Measurements from ENCODE around the gene TIGIT.

The TIGIT gene

DNA sequence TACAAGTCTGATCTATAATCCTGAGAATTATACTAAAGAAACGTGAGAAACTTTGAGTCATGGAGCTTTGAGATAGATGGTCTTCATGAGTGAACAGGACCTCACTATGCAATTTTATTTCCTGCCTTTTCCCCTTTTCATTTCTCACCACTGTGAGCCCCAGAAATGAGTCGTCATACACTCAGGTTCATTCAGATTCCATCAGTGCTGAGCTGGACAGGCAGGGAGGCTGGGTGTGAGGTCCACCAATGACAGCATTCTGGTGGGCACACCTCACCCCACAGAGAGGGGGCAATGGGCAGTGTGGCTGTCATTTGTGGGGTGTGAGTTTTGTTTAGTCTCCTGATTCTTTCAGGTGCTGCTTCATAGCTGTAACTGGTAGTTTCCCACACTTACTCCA, 16.9 kb downstream of the TIGIT start:
- Histone ChIP-seq H3K36me3 (ENCODE audit: insufficient read depth, low read length) (no peaks in the 10 kb centered on the region), H3K79me2 (ENCODE audit: control insufficient read depth, insufficient read depth, low read length, unreplicated experiment) (no peaks in the 10 kb centered on the region), H3K4me1 (ENCODE audit: control insufficient read depth, insufficient read depth, low read length, unreplicated experiment) (no peaks in the 10 kb centered on the region), H2AFZ (ENCODE audit: low read length, unreplicated experiment) (no peak overlapping the region), H3K27ac (ENCODE audit: low read depth, low read length) (no peak overlapping the region), H3K27me3 (ENCODE audit: insufficient read depth, low read length) (peaks cover 10% of the 10 kb centered on the region; the same call in 1 of the 2 replicates), H3K4me3 (ENCODE audit: low read depth, low read length) (no peak overlapping the region)

GRCh38 chr3:114313426-114313825, 19.6 kb downstream of the TIGIT start:
- H3K27me3 ChIP-seq (ENCODE audit: insufficient read depth, low read length): no peaks in the 10 kb centered on the region
- H3K79me2 ChIP-seq (ENCODE audit: control insufficient read depth, insufficient read depth, low read length, unreplicated experiment): no peaks in the 10 kb centered on the region
- H3K4me3 ChIP-seq (ENCODE audit: low read depth, low read length): no peak overlapping the region
- no peak overlapping the region for H3K27ac ChIP-seq (ENCODE audit: low read depth, low read length)
- no peaks in the 10 kb centered on the region for H3K4me1 ChIP-seq (ENCODE audit: control insufficient read depth, insufficient read depth, low read length, unreplicated experiment)
- no peak overlapping the region for H2AFZ ChIP-seq (ENCODE audit: low read length, unreplicated experiment)
- no peaks in the 10 kb centered on the region for H3K36me3 ChIP-seq (ENCODE audit: insufficient read depth, low read length)

GRCh38 chr3:114314282-114314681, 20.5 kb downstream of the TIGIT start:
- H3K36me3 ChIP-seq (ENCODE audit: insufficient read depth, low read length): no peaks in the 10 kb centered on the region
- H3K79me2 ChIP-seq (ENCODE audit: control insufficient read depth, insufficient read depth, low read length, unreplicated experiment): no peaks in the 10 kb centered on the region

DNA sequence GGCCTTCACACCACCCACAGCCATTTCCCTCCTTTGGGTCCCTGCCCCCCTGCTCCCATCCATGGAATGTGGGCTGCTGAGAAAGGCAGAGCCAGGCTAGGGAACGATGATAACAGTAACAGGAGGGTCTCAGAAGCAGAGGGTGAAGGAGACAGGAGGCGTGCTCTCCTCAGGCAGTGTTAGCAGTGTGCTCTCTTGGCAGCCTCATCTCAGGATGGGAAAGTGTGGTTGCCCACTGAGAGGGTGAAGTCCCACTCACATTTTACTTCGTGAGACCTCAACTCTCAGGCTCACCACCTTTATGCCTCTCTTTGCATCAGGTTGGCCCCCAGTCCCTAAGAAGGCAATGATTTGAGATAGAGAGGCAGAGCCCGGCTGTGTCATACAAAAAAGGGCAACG, 24.5 kb downstream of the TIGIT start:
- Histone ChIP-seq H3K79me2 (ENCODE audit: control insufficient read depth, insufficient read depth, low read length, unreplicated experiment) (no peaks in the 10 kb centered on the region), H2AFZ (ENCODE audit: low read length, unreplicated experiment) (no peak overlapping the region), H3K4me3 (ENCODE audit: low read depth, low read length) (no peak overlapping the region)

More at GRCh38 chr3:114314282-114314681, 20.5 kb downstream of the TIGIT start:
- H3K27ac ChIP-seq (ENCODE audit: low read depth, low read length): no peak overlapping the region
- peaks cover 5% of the 10 kb centered on the region for H3K4me1 ChIP-seq (ENCODE audit: control insufficient read depth, insufficient read depth, low read length, unreplicated experiment)
- no peaks in the 10 kb centered on the region for H3K27me3 ChIP-seq (ENCODE audit: insufficient read depth, low read length)
- no peak overlapping the region for H2AFZ ChIP-seq (ENCODE audit: low read length, unreplicated experiment)
- H3K4me3 ChIP-seq (ENCODE audit: low read depth, low read length): no peak overlapping the region

DNA sequence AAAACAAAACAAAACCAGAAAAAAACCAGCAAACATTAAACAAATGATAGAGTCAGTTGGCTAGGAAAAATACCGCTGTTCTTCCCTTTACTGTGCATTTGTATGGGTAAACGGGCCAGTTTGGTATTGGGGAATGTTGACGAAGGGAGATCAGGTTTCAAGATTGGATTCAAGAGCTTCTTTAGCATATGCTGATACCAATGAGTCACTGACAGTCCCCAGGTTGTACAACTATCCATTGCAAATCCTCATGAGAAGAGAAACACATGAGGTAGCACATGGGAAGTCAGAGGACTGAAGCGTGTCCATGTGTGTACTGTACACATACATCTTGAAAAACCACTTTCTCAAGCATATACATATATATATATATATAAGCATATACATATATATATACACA, 25.6 kb downstream of the TIGIT start:
- H3K27ac ChIP-seq (ENCODE audit: low read depth, low read length): no peak overlapping the region
- H3K4me3 ChIP-seq (ENCODE audit: low read depth, low read length): no peak overlapping the region
- no peaks in the 10 kb centered on the region for H3K27me3 ChIP-seq (ENCODE audit: insufficient read depth, low read length)
- peaks cover 17% of the 10 kb centered on the region for H3K4me1 ChIP-seq (ENCODE audit: control insufficient read depth, insufficient read depth, low read length, unreplicated experiment)
- H2AFZ ChIP-seq (ENCODE audit: low read length, unreplicated experiment): no peak overlapping the region
- H3K36me3 ChIP-seq (ENCODE audit: insufficient read depth, low read length): no peaks in the 10 kb centered on the region
- no peaks in the 10 kb centered on the region for H3K79me2 ChIP-seq (ENCODE audit: control insufficient read depth, insufficient read depth, low read length, unreplicated experiment)

More for the DNA sequence above, 24.5 kb downstream of the TIGIT start:
- Histone ChIP-seq H3K27me3 (ENCODE audit: insufficient read depth, low read length) (no peaks in the 10 kb centered on the region), H3K36me3 (ENCODE audit: insufficient read depth, low read length) (no peaks in the 10 kb centered on the region), H3K4me1 (ENCODE audit: control insufficient read depth, insufficient read depth, low read length, unreplicated experiment) (peaks cover 17% of the 10 kb centered on the region), H3K27ac (ENCODE audit: low read depth, low read length) (no peak overlapping the region)

DNA sequence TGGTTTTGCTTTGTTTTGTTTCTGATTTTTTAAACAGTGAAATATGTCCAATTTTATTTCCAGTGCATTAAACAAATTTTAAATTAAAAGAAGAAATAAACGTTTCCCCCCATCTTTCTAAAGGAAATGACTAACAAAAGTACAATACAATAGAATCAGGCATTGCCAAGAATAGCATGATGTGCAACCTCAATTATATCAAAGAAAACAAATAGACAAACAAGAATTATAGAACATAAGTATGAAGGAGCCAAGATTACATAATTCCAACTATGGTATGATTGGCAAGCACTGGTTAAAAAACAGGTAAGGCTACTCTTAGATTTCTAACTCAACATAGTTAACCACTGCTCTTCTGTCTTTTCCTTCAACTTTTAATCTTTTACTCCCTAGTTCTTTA, 26.4 kb downstream of the TIGIT start:
- Histone ChIP-seq H3K27ac (ENCODE audit: low read depth, low read length) (no peak overlapping the region), H3K27me3 (ENCODE audit: insufficient read depth, low read length) (no peaks in the 10 kb centered on the region), H3K4me1 (ENCODE audit: control insufficient read depth, insufficient read depth, low read length, unreplicated experiment) (peaks cover 17% of the 10 kb centered on the region), H3K36me3 (ENCODE audit: insufficient read depth, low read length) (no peaks in the 10 kb centered on the region), H3K79me2 (ENCODE audit: control insufficient read depth, insufficient read depth, low read length, unreplicated experiment) (no peaks in the 10 kb centered on the region), H3K4me3 (ENCODE audit: low read depth, low read length) (no peak overlapping the region), H2AFZ (ENCODE audit: low read length, unreplicated experiment) (no peak overlapping the region)

DNA sequence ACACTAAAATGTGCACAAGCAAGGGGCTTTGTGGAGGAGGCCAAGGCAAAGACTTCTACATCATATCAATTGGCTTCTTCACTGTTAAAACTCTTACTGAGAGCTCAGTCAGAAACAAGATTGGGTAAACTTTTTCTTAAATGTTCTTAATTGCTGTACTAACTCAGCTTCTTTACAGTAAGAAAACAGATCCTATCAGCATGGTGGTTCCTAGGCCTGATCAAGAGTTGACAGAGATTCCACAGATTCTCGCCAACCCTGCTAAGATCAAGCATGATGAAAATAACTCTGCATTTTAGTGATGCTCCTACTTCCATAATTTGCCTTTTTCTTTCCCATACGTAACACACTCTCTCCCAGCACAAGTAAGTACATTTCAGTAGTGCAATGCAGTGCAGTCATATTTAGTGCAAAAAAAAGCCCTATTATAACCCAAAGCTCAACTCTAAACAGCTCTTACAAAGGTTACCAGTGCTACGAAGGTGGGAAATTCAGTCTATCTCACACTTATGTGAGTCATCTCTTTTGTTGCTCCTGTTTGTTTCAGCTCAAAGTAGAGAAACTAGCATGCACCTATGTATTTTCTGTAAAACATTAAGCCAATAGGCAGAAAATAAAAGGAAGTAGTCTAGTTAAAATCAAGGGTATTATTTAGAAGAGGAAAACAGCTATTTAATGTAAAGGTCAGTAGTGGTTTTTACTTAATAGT, 29.9 kb downstream of the TIGIT start:
- peaks cover 17% of the 10 kb centered on the region for H3K4me1 ChIP-seq (ENCODE audit: control insufficient read depth, insufficient read depth, low read length, unreplicated experiment)
- no peaks in the 10 kb centered on the region for H3K27me3 ChIP-seq (ENCODE audit: insufficient read depth, low read length)
- no peak overlapping the region for H3K4me3 ChIP-seq (ENCODE audit: low read depth, low read length)
- no peak overlapping the region for H3K27ac ChIP-seq (ENCODE audit: low read depth, low read length)
- no peaks in the 10 kb centered on the region for H3K36me3 ChIP-seq (ENCODE audit: insufficient read depth, low read length)
- no peak overlapping the region for H2AFZ ChIP-seq (ENCODE audit: low read length, unreplicated experiment)
- no peaks in the 10 kb centered on the region for H3K79me2 ChIP-seq (ENCODE audit: control insufficient read depth, insufficient read depth, low read length, unreplicated experiment)

GRCh38 chr3:114327665-114328064, 33.8 kb downstream of the TIGIT start:
- Histone ChIP-seq H2AFZ (ENCODE audit: low read length, unreplicated experiment) (no peak overlapping the region), H3K79me2 (ENCODE audit: control insufficient read depth, insufficient read depth, low read length, unreplicated experiment) (no peaks in the 10 kb centered on the region), H3K27ac (ENCODE audit: low read depth, low read length) (no peak overlapping the region), H3K27me3 (ENCODE audit: insufficient read depth, low read length) (no peaks in the 10 kb centered on the region), H3K4me1 (ENCODE audit: control insufficient read depth, insufficient read depth, low read length, unreplicated experiment) (no peaks in the 10 kb centered on the region), H3K36me3 (ENCODE audit: insufficient read depth, low read length) (no peaks in the 10 kb centered on the region), H3K4me3 (ENCODE audit: low read depth, low read length) (no peak overlapping the region)

DNA sequence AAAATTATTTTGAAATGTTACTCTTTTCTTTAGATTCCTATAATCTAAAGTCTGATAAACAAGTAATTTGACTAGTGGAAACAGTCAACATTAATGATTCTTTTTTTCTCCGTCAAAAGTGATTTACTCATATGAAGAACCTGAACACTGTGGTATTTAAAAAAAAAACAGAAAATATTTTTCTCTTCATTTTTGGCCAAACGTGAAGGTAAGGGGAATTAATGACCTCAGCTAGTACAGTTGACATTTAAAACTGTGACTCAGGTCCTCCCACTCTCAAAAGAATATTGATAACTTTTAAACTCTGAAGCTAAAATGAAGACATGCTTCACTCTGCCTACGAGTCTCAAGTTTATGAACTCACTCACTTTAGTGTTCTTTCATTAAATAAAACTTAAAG, 34.5 kb downstream of the TIGIT start:
- Histone ChIP-seq H3K4me3 (ENCODE audit: low read depth, low read length) (no peak overlapping the region), H2AFZ (ENCODE audit: low read length, unreplicated experiment) (no peak overlapping the region), H3K36me3 (ENCODE audit: insufficient read depth, low read length) (no peaks in the 10 kb centered on the region), H3K27ac (ENCODE audit: low read depth, low read length) (no peak overlapping the region), H3K27me3 (ENCODE audit: insufficient read depth, low read length) (no peaks in the 10 kb centered on the region), H3K4me1 (ENCODE audit: control insufficient read depth, insufficient read depth, low read length, unreplicated experiment) (no peaks in the 10 kb centered on the region), H3K79me2 (ENCODE audit: control insufficient read depth, insufficient read depth, low read length, unreplicated experiment) (no peaks in the 10 kb centered on the region)

DNA sequence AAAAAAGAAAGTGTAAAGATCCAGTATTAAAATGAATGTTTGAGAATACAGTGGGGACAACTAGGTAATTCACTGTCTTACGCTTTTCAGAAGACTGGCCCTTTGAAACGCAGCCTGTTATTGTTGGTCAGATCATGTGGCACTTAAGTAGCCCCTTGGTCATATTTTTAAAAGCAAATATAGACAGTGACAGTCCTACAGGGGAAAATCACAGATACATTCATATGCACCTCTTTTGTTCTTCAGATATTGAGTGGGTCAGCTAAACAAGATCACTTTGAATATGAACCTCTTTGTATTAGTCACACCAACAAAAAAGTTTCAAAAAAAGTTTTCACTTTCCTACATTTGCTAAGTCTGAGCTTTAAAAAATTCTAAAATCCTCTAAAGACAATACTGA, 36.0 kb downstream of the TIGIT start:
- Histone ChIP-seq H3K36me3 (ENCODE audit: insufficient read depth, low read length) (no peaks in the 10 kb centered on the region), H3K79me2 (ENCODE audit: control insufficient read depth, insufficient read depth, low read length, unreplicated experiment) (no peaks in the 10 kb centered on the region), H3K27ac (ENCODE audit: low read depth, low read length) (no peak overlapping the region), H3K4me3 (ENCODE audit: low read depth, low read length) (no peak overlapping the region), H3K4me1 (ENCODE audit: control insufficient read depth, insufficient read depth, low read length, unreplicated experiment) (no peaks in the 10 kb centered on the region), H2AFZ (ENCODE audit: low read length, unreplicated experiment) (no peak overlapping the region), H3K27me3 (ENCODE audit: insufficient read depth, low read length) (no peaks in the 10 kb centered on the region)

DNA sequence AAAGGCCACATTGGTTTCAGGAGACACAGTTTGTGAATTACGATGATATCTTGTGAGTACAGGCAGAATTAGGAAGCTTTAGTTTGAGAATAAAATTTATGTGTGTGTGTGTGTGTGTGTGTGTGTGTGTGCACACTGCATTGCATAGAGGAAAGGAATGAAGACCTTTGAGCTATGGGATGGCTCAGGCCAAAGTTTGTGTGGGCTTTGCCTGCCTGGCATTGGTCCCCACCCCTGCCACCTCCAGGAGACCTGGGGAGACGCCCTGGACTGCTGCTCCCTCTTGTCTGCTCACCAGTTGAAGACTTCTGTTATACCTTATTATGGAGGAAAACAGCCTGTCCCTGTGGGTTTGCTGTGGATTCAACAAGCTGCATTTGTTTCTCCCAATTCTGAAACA, 37.2 kb downstream of the TIGIT start:
- no peak overlapping the region for H3K27ac ChIP-seq (ENCODE audit: low read depth, low read length)
- no peaks in the 10 kb centered on the region for H3K4me1 ChIP-seq (ENCODE audit: control insufficient read depth, insufficient read depth, low read length, unreplicated experiment)
- no peak overlapping the region for H2AFZ ChIP-seq (ENCODE audit: low read length, unreplicated experiment)
- H3K4me3 ChIP-seq (ENCODE audit: low read depth, low read length): no peak overlapping the region
- H3K27me3 ChIP-seq (ENCODE audit: insufficient read depth, low read length): no peaks in the 10 kb centered on the region
- no peaks in the 10 kb centered on the region for H3K36me3 ChIP-seq (ENCODE audit: insufficient read depth, low read length)
- no peaks in the 10 kb centered on the region for H3K79me2 ChIP-seq (ENCODE audit: control insufficient read depth, insufficient read depth, low read length, unreplicated experiment)
